Naive thymus-derived CD8-positive, alpha-beta T cell (primary cell): ENCODE data around the gene TRABD2A. TPM values are rescaled to one million over a fixed set of nuclear protein-coding genes. Genes with fewer than 3 reads are reported as not detected.
"Not testable (repeated sequence)": the region's sequence is repeated elsewhere in the genome, so short reads cannot be mapped to it uniquely, and the experiment has no call there.

Source experiments
- ATAC-seq, 2 donors: fragments of 150-1000 bp; cut with Tn5 transposase in 1 of 2; sonication (Bioruptor Pico), chemical (Tn5 transposase) in 1 of 2; 1 replicate in 1 of 2; 2 replicates in 1 of 2; pipeline ENCODE4 v1.10.0; 2021; ENCODE audit warnings: mild to moderate bottlenecking in 2 of 2, moderate library complexity in 2 of 2
- POLR2A ChIA-PET: fragments of 350-600 bp; sonication (Branson Sonifier 250); formaldehyde crosslinking; loops from one replicate; lab custom pipeline; 2021; ENCODE audit warnings: antibody characterized with exemption; lab: Charles Lee
- DNase-seq, 10 donors: peaks; one replicate each; pipeline versions ENCODE4 v3.0.0 to v3.0.0-alpha.2; 2020 to 2022
- H3K27ac Mint-ChIP-seq, 10 donors: one replicate each; pipeline ENCODE4 v1.8.0; 2020 to 2022; ENCODE audit warnings: mild to moderate bottlenecking in 10 of 10, mixed read lengths in 10 of 10, moderate library complexity in 4 of 10, inconsistent platforms in 1 of 10
- H3K27me3 Mint-ChIP-seq, 5 donors: one replicate each; pipeline ENCODE4 v1.8.0; 2021 to 2022; ENCODE audit warnings: mixed read lengths in 5 of 5
- H3K36me3 Mint-ChIP-seq, 3 donors: one replicate each; pipeline ENCODE4 v1.8.0; 2020 to 2022; ENCODE audit warnings: mixed read lengths in 3 of 3, mild to moderate bottlenecking in 2 of 3, inconsistent platforms in 1 of 3
- H3K4me1 Mint-ChIP-seq, 4 donors: one replicate each; pipeline ENCODE4 v1.8.0; 2021 to 2022; ENCODE audit warnings: mixed read lengths in 4 of 4
- H3K4me3 Mint-ChIP-seq, 10 donors: one replicate each; pipeline ENCODE4 v1.8.0; 2020 to 2022; ENCODE audit warnings: mild to moderate bottlenecking in 10 of 10, mixed read lengths in 10 of 10, moderate library complexity in 6 of 10, inconsistent platforms in 1 of 10
- H3K9me3 Mint-ChIP-seq, 9 donors: one replicate each; pipeline ENCODE4 v1.8.0; 2020 to 2022; ENCODE audit warnings: mixed read lengths in 9 of 9, mild to moderate bottlenecking in 3 of 9, inconsistent platforms in 1 of 9, moderate library complexity in 1 of 9
- polyA plus RNA-seq, 3 donors: library from polyadenylated mRNA; unstranded; fragments of 300-500 nt; fragmentation: Illumina TruSeq; gene quantifications; one replicate each; pipeline ENCODE4 v1.2.3, GENCODE V29; 2021
- total RNA-seq, 8 experiments: library from RNA in 2 of 8; stranded (reverse) in 2 of 8; gene quantifications; one replicate each; pipeline ENCODE4 v1.2.3 and lab custom pipeline; 2021 to 2026

Gene TRABD2A
- total and polyA plus RNA-seq, 5 experiments from 2014 or later, result 70.1 to 173 (median 165) TPM

GRCh38 chr2:84915675-84916074, 34.8 kb upstream of the TRABD2A start:
- not testable (repeated sequence) for H3K9me3 Mint-ChIP-seq, H3K4me3 Mint-ChIP-seq, H3K36me3 Mint-ChIP-seq, H3K27me3 Mint-ChIP-seq, H3K27ac Mint-ChIP-seq, DNase-seq, ATAC-seq
- POLR2A ChIA-PET, result interaction anchor here (2.4 to 11.7 kb wide), 2 partner anchors 10 to 13 kb away, joined by 9 to 361 read pairs; partner anchors contain the start of gene TMSB10
- peaks cover 16 to 53% (median 44%) of the 10 kb centered on the region in 4 donors for H3K4me1 Mint-ChIP-seq

GRCh38 chr2:84914334-84914733, 33.5 kb upstream of the TRABD2A start:
- ATAC-seq, result no peak
- Mint-ChIP-seq H3K36me3 (no peaks in the 10 kb centered on the region), H3K27me3 (no peaks in the 10 kb centered on the region), H3K4me1 (peaks cover 13 to 49% (median 41%) of the 10 kb centered on the region in 4 donors), H3K4me3 (no peak overlapping the region), H3K9me3 (peaks cover 0 to 11% (median 0%) of the 10 kb centered on the region in 9 donors), H3K27ac (peak overlapping the region in 2 of 10 donors; percentile 23 to 37)
- DNase-seq, result no peak
- POLR2A ChIA-PET, result interaction anchor here (2.8 kb wide), 1 partner anchor 11 kb away, joined by 15 read pairs; no protein-coding TSS in a partner anchor

GRCh38 chr2:84912984-84913383, 32.1 kb upstream of the TRABD2A start:
- no peak for ATAC-seq
- POLR2A ChIA-PET, result interaction anchor here (0.7 to 2.8 kb wide), 5 partner anchors 12 to 74 kb away, joined by 3 to 15 read pairs (median 3); no protein-coding TSS in a partner anchor
- Mint-ChIP-seq H3K27me3 (no peaks in the 10 kb centered on the region), H3K4me3 (no peak overlapping the region), H3K9me3 (peaks cover 0 to 18% (median 0%) of the 10 kb centered on the region in 9 donors), H3K4me1 (peaks cover 23 to 49% (median 41%) of the 10 kb centered on the region in 4 donors), H3K27ac (no peak overlapping the region), H3K36me3 (peaks cover 0 to 2% (median 0%) of the 10 kb centered on the region in 3 donors)
- no peak for DNase-seq

DNA sequence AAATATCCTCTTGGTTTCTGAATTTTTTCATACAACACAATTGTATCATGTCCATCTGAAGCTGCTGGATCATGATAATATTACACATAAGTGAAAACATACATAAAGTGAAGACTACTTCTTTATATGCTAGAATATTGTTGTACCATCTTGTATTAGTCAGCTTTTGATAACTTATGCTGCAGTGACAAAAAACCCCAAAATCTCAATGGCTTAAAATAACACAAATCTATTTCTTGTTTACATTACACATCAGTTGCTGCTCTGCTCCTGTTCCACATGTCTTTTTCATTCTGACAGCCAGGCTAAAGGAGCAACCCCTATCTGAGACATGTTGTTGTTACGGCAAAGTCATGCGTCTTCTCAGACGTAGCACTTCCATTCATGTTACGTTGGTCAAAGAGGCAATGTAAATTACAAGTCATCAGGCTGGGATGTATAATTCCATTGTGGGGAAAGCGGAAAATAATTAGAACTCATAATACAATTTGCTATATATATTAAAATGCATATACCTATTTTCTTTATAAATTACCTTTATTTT, 30.3 kb upstream of the TRABD2A start:
- no peak for DNase-seq
- Mint-ChIP-seq H3K4me3 (no peak overlapping the region), H3K27me3 (no peaks in the 10 kb centered on the region), H3K27ac (no peak overlapping the region), H3K9me3 (peaks cover 0 to 18% (median 0%) of the 10 kb centered on the region in 9 donors), H3K36me3 (peaks cover 10 to 16% (median 11%) of the 10 kb centered on the region in 3 donors), H3K4me1 (peaks cover 32 to 53% (median 43%) of the 10 kb centered on the region in 4 donors)
- POLR2A ChIA-PET, result interaction anchor here (0.7 kb wide), 1 partner anchor 49 kb away, joined by 3 read pairs; no protein-coding TSS in a partner anchor
- no peak for ATAC-seq

DNA sequence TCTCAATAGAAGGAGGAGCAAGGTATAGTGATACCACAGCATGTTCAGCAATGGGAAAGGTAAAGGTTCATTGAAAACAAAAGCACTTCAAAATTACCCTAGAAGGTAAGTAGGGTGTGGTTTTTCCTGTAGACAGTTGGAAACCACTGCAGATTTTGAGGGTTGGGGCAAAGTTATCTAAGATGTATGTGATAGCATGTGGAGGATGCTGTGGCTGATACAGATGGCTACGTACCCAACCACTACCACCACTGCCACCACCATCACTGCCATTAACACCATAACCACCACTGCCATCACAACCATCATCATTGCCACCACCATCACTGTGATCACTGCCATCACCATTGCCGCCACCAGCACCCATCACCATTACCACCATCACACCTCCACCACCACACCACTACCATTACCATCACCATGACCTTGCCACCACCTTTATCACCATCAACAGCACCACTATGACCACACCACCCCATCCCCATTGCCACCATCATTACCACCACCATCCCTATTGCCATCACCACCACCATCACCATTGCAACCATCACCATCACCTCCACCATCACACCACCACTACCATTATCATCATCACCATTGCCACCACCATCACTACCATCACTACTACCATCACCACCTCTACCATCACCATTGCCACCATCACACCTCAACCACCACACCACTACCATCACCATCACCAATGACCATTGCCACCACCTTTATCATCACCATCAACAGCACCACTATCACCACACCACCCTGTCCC, 28.2 kb upstream of the TRABD2A start:
- peak; percentile 19 to 26 for ATAC-seq
- Mint-ChIP-seq H3K4me1 (peaks cover 32 to 62% (median 48%) of the 10 kb centered on the region in 4 donors), H3K27ac (peak overlapping the region; percentile 88 to 98 (median 92)), H3K27me3 (no peaks in the 10 kb centered on the region), H3K9me3 (peaks cover 0 to 18% (median 0%) of the 10 kb centered on the region in 9 donors), H3K4me3 (peak overlapping the region; percentile 92 to 98 (median 94)), H3K36me3 (peaks cover 10 to 22% (median 14%) of the 10 kb centered on the region in 3 donors)
- DNase-seq, result peak in 5 of 10 donors; percentile 33 to 71 (median 70)
- POLR2A ChIA-PET, result interaction anchor here (1.2 to 12.5 kb wide), 6 partner anchors 12 to 44 kb away, joined by 3 to 361 read pairs (median 186); partner anchors contain the start of gene TRABD2A

DNA sequence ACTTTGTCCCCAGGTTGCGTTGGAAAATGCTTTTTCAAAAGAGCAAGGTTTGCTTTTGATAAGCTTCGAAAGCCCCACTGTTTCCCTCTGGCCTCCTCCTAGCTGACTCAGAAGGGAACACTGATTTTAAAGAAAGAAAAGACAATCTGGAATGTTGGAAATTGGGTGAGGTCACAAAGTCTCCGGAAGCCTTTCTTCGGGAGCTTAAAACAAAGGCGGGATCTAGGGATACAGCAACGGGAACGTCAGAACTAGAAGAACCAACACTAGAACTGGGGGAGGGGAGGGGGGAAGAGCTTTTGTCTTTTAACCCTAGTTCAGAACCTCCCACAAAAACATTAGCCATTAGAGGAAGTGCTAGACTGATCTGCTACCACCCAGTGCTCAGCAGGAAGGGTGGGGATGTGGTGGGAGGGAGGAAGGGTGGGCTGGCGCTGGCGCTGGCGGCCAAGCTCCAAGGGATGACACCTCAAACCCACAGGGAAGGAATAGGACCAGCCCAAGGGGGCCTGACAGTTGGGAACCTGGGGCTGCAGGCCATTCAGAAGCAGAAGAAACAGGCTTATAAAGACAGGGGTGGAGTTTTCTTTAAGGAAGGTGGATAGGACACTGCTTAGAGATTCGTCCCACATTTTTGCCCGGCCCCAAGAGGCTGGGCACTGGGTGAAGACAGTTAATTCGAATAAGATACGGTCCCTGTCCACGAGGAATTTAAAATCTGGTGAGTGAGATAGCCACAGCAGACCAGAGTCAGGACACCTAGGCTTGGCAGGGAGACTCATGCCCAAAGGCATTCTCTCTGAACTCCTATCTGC, 26.2 kb upstream of the TRABD2A start:
- DNase-seq (peak in 8 of 10 donors; percentile 27 to 82 (median 63)), ATAC-seq (peak; percentile 36 to 54)
- Mint-ChIP-seq H3K4me3 (peak overlapping the region; percentile 92 to 98 (median 94)), H3K9me3 (peaks cover 0 to 18% (median 0%) of the 10 kb centered on the region in 9 donors), H3K4me1 (peaks cover 37 to 75% (median 63%) of the 10 kb centered on the region in 4 donors), H3K27ac (peak overlapping the region; percentile 88 to 98 (median 92)), H3K36me3 (peaks cover 10 to 22% (median 14%) of the 10 kb centered on the region in 3 donors), H3K27me3 (no peaks in the 10 kb centered on the region)
- POLR2A ChIA-PET, result interaction anchor here (0.7 to 12.5 kb wide), 24 partner anchors 11 to 1919 kb away, joined by 3 to 361 read pairs (median 5); partner anchors contain the start of genes KCMF1, TGOLN2 and TRABD2A

GRCh38 chr2:84906108-84906899, 25.4 kb upstream of the TRABD2A start:
- peaks cover 10 to 22% (median 14%) of the 10 kb centered on the region in 3 donors for H3K36me3 Mint-ChIP-seq
- POLR2A ChIA-PET, result interaction anchor here (0.8 to 12.5 kb wide), 25 partner anchors 10 to 1920 kb away, joined by 3 to 361 read pairs (median 5); partner anchors contain the start of genes KCMF1, TGOLN2 and TRABD2A

GRCh38 chr2:84905181-84906107, 24.6 kb upstream of the TRABD2A start, which contains the start of gene TMSB10:
Gene TMSB10 (plus strand): TSS chr2:84905656.
- DNase-seq (peak; percentile 83 to 95 (median 92)), ATAC-seq (peak; percentile 70 to 71)
- POLR2A ChIA-PET, result interaction anchor here (0.6 to 12.5 kb wide), 19 partner anchors 9 to 698 kb away, joined by 3 to 361 read pairs (median 6); partner anchors contain the start of genes KCMF1, TGOLN2 and TRABD2A
- H3K4me1 Mint-ChIP-seq, result peaks cover 37 to 78% (median 71%) of the 10 kb centered on the region in 4 donors
- peaks cover 0 to 18% (median 0%) of the 10 kb centered on the region in 9 donors for H3K9me3 Mint-ChIP-seq
- peak within 1 kb of the TSS; percentile 92 to 98 (median 96) for H3K4me3 Mint-ChIP-seq
- no peaks in the 10 kb centered on the region for H3K27me3 Mint-ChIP-seq
- H3K27ac Mint-ChIP-seq, result peak within 1 kb of the TSS; percentile 91 to 98 (median 96)
- H3K36me3 Mint-ChIP-seq, result peaks cover 10 to 22% (median 14%) of the 10 kb centered on the region in 3 donors

More at GRCh38 chr2:84906108-84906899, 25.4 kb upstream of the TRABD2A start:
- DNase-seq, result peak in 6 of 10 donors; percentile 35 to 53 (median 45)
- ATAC-seq, result peak in 1 of 2 donors; percentile 2
- Mint-ChIP-seq H3K9me3 (peaks cover 0 to 18% (median 0%) of the 10 kb centered on the region in 9 donors), H3K4me3 (peak overlapping the region; percentile 92 to 98 (median 94)), H3K27me3 (no peaks in the 10 kb centered on the region), H3K27ac (peak overlapping the region; percentile 88 to 98 (median 92)), H3K4me1 (peaks cover 35 to 70% (median 66%) of the 10 kb centered on the region in 4 donors)

GRCh38 chr2:84904717-84905174, 23.9 kb upstream of the TRABD2A start:
- peak overlapping the region; percentile 90 to 98 (median 94) for H3K4me3 Mint-ChIP-seq
- no peaks in the 10 kb centered on the region for H3K27me3 Mint-ChIP-seq
- H3K27ac Mint-ChIP-seq, result peak overlapping the region; percentile 71 to 98 (median 96)
- POLR2A ChIA-PET, result interaction anchor here (0.6 to 12.5 kb wide), 13 partner anchors 9 to 699 kb away, joined by 3 to 361 read pairs (median 17); partner anchors contain the start of genes KCMF1 and TRABD2A
- peaks cover 10 to 22% (median 14%) of the 10 kb centered on the region in 3 donors for H3K36me3 Mint-ChIP-seq
- ATAC-seq (peak; percentile 8 to 38), DNase-seq (peak in 6 of 10 donors; percentile 31 to 71 (median 58))
- H3K4me1 Mint-ChIP-seq, result peaks cover 33 to 80% (median 72%) of the 10 kb centered on the region in 4 donors
- H3K9me3 Mint-ChIP-seq, result peaks cover 0 to 12% (median 0%) of the 10 kb centered on the region in 9 donors
